GM12875 (cell line): Measurements from ENCODE around the gene HIKESHI.

Experiments used
- H3K4me3 ChIP-seq: one replicate; pipeline ENCODE4 v1.5.1; 2011; ENCODE audit warnings: low read depth, low read length, control low read depth
- TF ChIP-seq, protein P1 (sequence below): IDR thresholded peaks from 2 replicates; pipeline ENCODE4 v1.5.1; 2011; ENCODE audit warnings: low read depth, mild to moderate bottlenecking, control low read depth, inconsistent platforms, low read length, moderate library complexity, borderline replicate concordance; ENCODE audit not compliant: insufficient read depth

Gene HIKESHI, protein sequence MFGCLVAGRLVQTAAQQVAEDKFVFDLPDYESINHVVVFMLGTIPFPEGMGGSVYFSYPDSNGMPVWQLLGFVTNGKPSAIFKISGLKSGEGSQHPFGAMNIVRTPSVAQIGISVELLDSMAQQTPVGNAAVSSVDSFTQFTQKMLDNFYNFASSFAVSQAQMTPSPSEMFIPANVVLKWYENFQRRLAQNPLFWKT

GRCh38 chr11:86302092-86302793 lies at the start of gene HIKESHI:
TSS of gene HIKESHI (plus strand) at chr11:86302240. CDS start at chr11:86302449, 209 bp downstream.
- TF ChIP-seq, protein P1, sequence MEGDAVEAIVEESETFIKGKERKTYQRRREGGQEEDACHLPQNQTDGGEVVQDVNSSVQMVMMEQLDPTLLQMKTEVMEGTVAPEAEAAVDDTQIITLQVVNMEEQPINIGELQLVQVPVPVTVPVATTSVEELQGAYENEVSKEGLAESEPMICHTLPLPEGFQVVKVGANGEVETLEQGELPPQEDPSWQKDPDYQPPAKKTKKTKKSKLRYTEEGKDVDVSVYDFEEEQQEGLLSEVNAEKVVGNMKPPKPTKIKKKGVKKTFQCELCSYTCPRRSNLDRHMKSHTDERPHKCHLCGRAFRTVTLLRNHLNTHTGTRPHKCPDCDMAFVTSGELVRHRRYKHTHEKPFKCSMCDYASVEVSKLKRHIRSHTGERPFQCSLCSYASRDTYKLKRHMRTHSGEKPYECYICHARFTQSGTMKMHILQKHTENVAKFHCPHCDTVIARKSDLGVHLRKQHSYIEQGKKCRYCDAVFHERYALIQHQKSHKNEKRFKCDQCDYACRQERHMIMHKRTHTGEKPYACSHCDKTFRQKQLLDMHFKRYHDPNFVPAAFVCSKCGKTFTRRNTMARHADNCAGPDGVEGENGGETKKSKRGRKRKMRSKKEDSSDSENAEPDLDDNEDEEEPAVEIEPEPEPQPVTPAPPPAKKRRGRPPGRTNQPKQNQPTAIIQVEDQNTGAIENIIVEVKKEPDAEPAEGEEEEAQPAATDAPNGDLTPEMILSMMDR: no peak
- H3K4me3 ChIP-seq: peak within 1 kb of the TSS; percentile 75

DNA sequence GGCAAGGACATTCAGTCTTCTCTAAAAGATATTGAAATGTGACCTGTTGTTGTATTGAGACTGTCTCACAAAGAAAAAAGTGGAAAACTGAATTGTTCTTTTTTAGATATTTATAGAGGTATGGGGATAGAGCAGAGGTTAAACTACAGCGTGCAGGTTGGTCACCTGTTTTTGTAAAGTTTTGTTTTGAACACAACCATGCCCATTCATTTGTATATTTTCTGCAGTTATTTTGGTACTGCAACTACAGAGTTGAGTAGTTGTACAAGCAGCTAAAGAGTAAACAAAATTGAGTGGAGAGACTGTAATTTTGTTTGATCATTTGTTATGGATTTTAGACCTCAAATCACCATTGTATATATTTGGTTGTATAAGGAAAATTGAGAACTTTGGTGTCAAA lies 46.1 kb upstream of the HIKESHI start:
- TF ChIP-seq, protein P1: no peak
- H3K4me3 ChIP-seq: no peak overlapping the region

DNA sequence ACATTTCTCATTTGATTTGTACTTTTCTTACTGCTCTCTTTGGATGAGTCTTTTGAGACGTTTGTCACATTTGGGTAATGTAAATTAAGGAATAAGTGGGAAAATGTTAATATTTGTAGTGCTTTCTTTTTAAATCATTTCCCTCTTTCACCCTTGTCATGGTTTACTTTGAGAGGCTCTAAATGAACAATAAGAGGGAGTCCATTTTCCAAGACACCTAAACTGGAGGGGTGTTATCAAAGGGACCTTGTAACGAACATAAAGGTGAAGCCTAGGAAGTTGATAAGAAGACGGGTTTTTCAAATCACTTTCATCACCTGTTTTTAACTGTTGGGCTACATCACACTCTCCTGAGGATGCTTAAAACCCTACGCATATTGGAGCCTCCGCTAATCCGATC lies 45.4 kb upstream of the HIKESHI start:
- no peak overlapping the region for H3K4me3 ChIP-seq
- TF ChIP-seq, protein P1: no peak

DNA sequence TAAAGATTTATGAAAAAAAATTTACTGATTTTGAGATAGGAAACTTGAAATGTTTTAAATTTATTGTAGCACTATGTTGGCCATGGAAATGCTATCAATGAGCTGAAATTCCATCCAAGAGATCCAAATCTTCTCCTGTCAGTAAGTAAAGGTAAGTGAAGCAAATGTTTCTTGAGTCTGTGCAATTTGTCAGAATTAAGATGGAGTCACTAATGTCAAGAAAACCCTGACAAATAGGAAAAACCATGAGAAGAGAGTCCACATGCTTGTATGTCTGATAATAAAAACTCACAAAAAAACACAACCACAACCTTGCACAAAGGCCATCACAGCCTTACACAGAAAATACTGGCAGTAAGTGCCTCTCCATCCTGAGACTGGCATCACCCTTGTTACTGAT lies 44.6 kb upstream of the HIKESHI start:
- no peak overlapping the region for H3K4me3 ChIP-seq
- TF ChIP-seq, protein P1: no peak

- TF ChIP-seq, protein P1: no peak
- no peak overlapping the region for H3K4me3 ChIP-seq
Observed at GRCh38 chr11:86259730-86260129, 42.3 kb upstream of the HIKESHI start.

GRCh38 chr11:86261328-86261727 lies 40.7 kb upstream of the HIKESHI start:
- TF ChIP-seq, protein P1: no peak

DNA sequence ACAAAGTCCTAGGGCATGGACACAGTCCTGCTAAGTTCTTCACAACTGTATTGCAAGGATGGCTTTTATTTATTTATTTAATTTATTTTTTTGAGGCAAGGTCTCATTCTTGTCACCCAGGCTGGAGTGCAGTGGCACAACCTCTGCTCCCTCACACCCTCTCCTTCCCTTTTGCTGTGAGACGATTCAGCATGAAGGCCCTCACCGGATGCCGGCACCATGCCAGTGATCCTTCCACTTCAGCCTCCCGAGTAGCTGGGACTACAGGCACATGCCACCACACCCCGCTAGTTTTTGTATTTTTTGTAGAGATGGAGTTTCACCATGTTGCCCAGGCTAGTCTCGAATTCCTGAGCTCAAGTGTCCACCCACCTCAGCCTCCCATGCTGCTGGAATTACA lies 39.7 kb upstream of the HIKESHI start:
- H3K4me3 ChIP-seq: no peak overlapping the region
- TF ChIP-seq, protein P1: no peak

More at GRCh38 chr11:86261328-86261727, 40.7 kb upstream of the HIKESHI start:
- no peak overlapping the region for H3K4me3 ChIP-seq
